ENCODE measurements around the gene PLEKHG3.

PLEKHG3 gene

DNA sequence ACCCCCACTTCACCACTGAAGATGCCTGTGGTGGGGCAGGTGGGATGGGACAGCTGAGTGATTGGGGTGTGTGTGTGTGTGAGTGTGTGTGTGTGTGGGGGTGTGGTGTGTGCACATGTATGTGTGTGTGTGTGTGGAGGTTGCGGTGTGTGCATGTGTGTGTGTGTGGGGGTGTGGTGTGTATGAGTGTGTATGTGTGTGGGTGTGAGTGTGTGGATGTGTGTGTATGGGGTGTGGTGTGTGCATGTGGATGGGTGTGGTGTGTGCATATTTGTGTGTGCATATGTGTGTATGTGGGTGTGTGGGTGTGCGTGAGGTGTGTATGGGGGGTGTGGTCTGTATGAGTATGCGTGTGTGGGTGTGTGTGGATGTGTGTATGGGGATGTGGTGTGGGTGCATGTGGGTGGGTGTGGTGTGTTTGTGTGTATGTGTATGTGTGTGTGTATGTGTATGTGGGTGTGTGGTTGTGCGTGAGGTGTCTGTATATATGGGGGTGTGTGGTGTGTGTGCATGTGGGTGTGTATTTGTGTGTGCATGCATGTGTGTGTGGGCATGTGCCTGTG is 61.6 kb downstream of the PLEKHG3 start:
- H3K9ac ChIP-seq (ENCODE audit: low read depth, low read length) = no peak overlapping the region
- peaks cover 6% of the 10 kb centered on the region; the same call in 1 of the 2 replicates for H3K27me3 ChIP-seq (ENCODE audit: control insufficient read depth, insufficient read depth, low read length)
- H3K4me3 ChIP-seq (ENCODE audit: low read depth, low read length) = no peak overlapping the region
- peaks cover 33% of the 10 kb centered on the region for H3K4me1 ChIP-seq (ENCODE audit: control insufficient read depth, insufficient read depth, low read length)
- no peaks in the 10 kb centered on the region for H3K36me3 ChIP-seq (ENCODE audit: control insufficient read depth, insufficient read depth, low read length)
- no peak overlapping the region for H3K27ac ChIP-seq (ENCODE audit: low read depth, low read length)
- no peaks in the 10 kb centered on the region for H3K9me3 ChIP-seq (ENCODE audit: control insufficient read depth, insufficient read depth, low read length)

DNA sequence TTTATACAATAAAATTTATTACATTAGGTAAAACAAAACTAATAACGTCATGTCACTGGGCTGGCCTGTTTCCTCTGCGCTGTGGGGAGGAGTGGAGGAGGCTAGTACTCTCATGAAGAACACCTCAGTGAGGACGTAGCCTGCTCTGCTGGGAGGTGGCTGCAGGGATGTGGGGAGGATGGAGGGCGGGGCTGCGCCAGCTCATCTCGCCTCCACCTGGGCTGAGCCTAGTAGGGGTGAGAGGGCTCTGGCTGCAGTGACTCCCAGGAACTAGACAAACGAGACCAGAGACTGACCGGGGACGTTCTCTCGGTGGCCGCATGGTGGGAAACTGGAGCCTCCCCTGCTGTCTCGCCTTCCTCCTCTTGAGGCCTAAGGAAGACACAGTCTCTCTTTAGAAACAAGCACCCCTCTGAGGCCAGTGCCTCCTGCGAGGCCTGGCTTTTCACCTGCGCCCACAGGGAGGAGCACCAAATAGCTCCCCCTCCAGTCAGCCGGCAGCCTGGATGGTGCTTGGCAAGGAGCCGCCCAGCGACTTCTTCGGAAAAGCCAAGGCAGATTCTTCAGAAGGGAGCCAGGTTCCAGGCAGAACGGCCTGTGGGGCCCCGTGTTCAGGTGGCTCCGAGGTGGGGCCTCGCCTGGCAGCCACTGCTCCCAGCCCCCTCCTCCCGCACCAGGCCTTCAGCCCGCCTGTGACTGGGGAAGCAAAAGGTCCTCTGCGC is 62.4 kb downstream of the PLEKHG3 start:
- Histone ChIP-seq H3K9me3 (ENCODE audit: control insufficient read depth, insufficient read depth, low read length) (no peaks in the 10 kb centered on the region), H3K9ac (ENCODE audit: low read depth, low read length) (no peak overlapping the region), H3K27ac (ENCODE audit: low read depth, low read length) (no peak overlapping the region)

GRCh38 chr14:64767215-64767964 is 63.2 kb downstream of the PLEKHG3 start:
- H3K36me3 ChIP-seq (ENCODE audit: control insufficient read depth, insufficient read depth, low read length) = no peaks in the 10 kb centered on the region
- no peak overlapping the region for H3K4me3 ChIP-seq (ENCODE audit: low read depth, low read length)
- H3K9me3 ChIP-seq (ENCODE audit: control insufficient read depth, insufficient read depth, low read length) = no peaks in the 10 kb centered on the region
- peaks cover 27% of the 10 kb centered on the region for H3K4me1 ChIP-seq (ENCODE audit: control insufficient read depth, insufficient read depth, low read length)
- no peak overlapping the region for H3K9ac ChIP-seq (ENCODE audit: low read depth, low read length)
- H3K27me3 ChIP-seq (ENCODE audit: control insufficient read depth, insufficient read depth, low read length) = peaks cover 3% of the 10 kb centered on the region; the same call in 1 of the 2 replicates
- H3K27ac ChIP-seq (ENCODE audit: low read depth, low read length) = no peak overlapping the region

More for the DNA sequence above, 62.4 kb downstream of the PLEKHG3 start:
- H3K27me3 ChIP-seq (ENCODE audit: control insufficient read depth, insufficient read depth, low read length) = peaks cover 6% of the 10 kb centered on the region; the same call in 1 of the 2 replicates
- no peak overlapping the region for H3K4me3 ChIP-seq (ENCODE audit: low read depth, low read length)
- H3K36me3 ChIP-seq (ENCODE audit: control insufficient read depth, insufficient read depth, low read length) = no peaks in the 10 kb centered on the region
- peaks cover 33% of the 10 kb centered on the region for H3K4me1 ChIP-seq (ENCODE audit: control insufficient read depth, insufficient read depth, low read length)

- Histone ChIP-seq H3K36me3 (ENCODE audit: control insufficient read depth, insufficient read depth, low read length) (no peaks in the 10 kb centered on the region), H3K27ac (ENCODE audit: low read depth, low read length) (no peak overlapping the region)
These were observed 64.3 kb downstream of the PLEKHG3 start for GRCh38 chr14:64768401-64769095.

DNA sequence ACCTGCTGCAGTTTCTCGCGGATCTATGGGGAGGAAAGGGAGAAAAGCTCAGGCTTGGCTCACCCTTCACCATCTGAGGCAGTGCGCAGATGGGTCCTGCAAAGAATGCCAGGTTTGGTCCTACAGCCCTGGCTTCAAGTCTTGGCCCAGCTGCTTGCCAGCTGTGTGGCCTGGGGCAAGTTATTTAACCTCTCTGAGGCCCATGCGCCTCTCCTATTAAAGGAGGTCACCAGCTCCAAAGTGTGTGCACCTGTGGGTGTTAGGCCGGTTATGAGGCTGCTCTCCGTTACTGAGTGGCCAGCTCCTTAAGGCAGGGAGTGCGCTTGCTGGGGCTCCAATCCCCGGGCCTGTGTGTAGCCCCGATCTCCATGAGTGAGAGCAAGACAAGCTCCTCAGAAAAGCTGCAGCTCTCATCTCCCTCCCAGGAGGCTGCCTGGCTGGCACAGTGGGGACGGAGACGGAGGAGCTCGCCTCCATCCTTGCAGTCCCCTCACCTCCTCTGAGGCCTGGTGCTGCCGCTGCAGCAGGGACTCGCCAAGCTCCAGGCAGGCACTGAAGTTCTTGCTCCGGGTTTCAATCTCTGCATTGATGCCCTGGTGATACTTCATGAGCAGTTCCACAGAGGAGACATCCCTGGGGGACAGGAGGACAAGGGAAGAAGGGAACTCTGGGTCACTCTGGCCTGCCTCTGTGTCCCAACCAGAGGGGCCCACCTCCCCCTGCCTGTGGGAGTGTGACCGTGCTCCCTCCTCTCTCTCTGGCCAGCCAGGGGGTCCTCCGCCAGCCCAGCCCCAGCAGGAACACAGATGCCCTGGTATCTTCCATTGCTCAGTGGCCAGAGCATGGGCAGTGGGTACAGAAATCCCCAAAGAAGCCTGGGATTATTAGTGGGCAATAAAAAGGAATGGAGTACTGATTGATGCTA is 65.1 kb downstream of the PLEKHG3 start:
- H3K36me3 ChIP-seq (ENCODE audit: control insufficient read depth, insufficient read depth, low read length) = no peaks in the 10 kb centered on the region
- peaks cover 8% of the 10 kb centered on the region; the same call in 1 of the 2 replicates for H3K9me3 ChIP-seq (ENCODE audit: control insufficient read depth, insufficient read depth, low read length)
- peaks cover 2% of the 10 kb centered on the region; the same call in 1 of the 2 replicates for H3K27me3 ChIP-seq (ENCODE audit: control insufficient read depth, insufficient read depth, low read length)
- H3K9ac ChIP-seq (ENCODE audit: low read depth, low read length) = no peak overlapping the region
- no peak overlapping the region for H3K27ac ChIP-seq (ENCODE audit: low read depth, low read length)
- no peak overlapping the region for H3K4me3 ChIP-seq (ENCODE audit: low read depth, low read length)
- peaks cover 14% of the 10 kb centered on the region for H3K4me1 ChIP-seq (ENCODE audit: control insufficient read depth, insufficient read depth, low read length)

More at GRCh38 chr14:64768401-64769095, 64.3 kb downstream of the PLEKHG3 start:
- Histone ChIP-seq H3K9ac (ENCODE audit: low read depth, low read length) (no peak overlapping the region), H3K27me3 (ENCODE audit: control insufficient read depth, insufficient read depth, low read length) (peaks cover 3% of the 10 kb centered on the region; the same call in 1 of the 2 replicates), H3K9me3 (ENCODE audit: control insufficient read depth, insufficient read depth, low read length) (0 out of 2 replicates have a peak, but pooled peaks cover 3% of the 10 kb centered on the region), H3K4me3 (ENCODE audit: low read depth, low read length) (no peak overlapping the region), H3K4me1 (ENCODE audit: control insufficient read depth, insufficient read depth, low read length) (peaks cover 22% of the 10 kb centered on the region)

GRCh38 chr14:64770751-64771150 is 66.5 kb downstream of the PLEKHG3 start:
- Histone ChIP-seq H3K4me1 (ENCODE audit: control insufficient read depth, insufficient read depth, low read length) (peaks cover 11% of the 10 kb centered on the region), H3K27me3 (ENCODE audit: control insufficient read depth, insufficient read depth, low read length) (no peaks in the 10 kb centered on the region), H3K9me3 (ENCODE audit: control insufficient read depth, insufficient read depth, low read length) (peaks cover 8% of the 10 kb centered on the region; the same call in 1 of the 2 replicates), H3K4me3 (ENCODE audit: low read depth, low read length) (no peak overlapping the region), H3K27ac (ENCODE audit: low read depth, low read length) (no peak overlapping the region), H3K9ac (ENCODE audit: low read depth, low read length) (no peak overlapping the region), H3K36me3 (ENCODE audit: control insufficient read depth, insufficient read depth, low read length) (no peaks in the 10 kb centered on the region)

- Histone ChIP-seq H3K27ac (ENCODE audit: low read depth, low read length) (no peak overlapping the region), H3K9me3 (ENCODE audit: control insufficient read depth, insufficient read depth, low read length) (peaks cover 8% of the 10 kb centered on the region; the same call in 1 of the 2 replicates), H3K36me3 (ENCODE audit: control insufficient read depth, insufficient read depth, low read length) (no peaks in the 10 kb centered on the region), H3K9ac (ENCODE audit: low read depth, low read length) (no peak overlapping the region), H3K4me3 (ENCODE audit: low read depth, low read length) (no peak overlapping the region), H3K27me3 (ENCODE audit: control insufficient read depth, insufficient read depth, low read length) (no peaks in the 10 kb centered on the region), H3K4me1 (ENCODE audit: control insufficient read depth, insufficient read depth, low read length) (peaks cover 11% of the 10 kb centered on the region)
These were observed 66.9 kb downstream of the PLEKHG3 start for GRCh38 chr14:64771161-64771560.

DNA sequence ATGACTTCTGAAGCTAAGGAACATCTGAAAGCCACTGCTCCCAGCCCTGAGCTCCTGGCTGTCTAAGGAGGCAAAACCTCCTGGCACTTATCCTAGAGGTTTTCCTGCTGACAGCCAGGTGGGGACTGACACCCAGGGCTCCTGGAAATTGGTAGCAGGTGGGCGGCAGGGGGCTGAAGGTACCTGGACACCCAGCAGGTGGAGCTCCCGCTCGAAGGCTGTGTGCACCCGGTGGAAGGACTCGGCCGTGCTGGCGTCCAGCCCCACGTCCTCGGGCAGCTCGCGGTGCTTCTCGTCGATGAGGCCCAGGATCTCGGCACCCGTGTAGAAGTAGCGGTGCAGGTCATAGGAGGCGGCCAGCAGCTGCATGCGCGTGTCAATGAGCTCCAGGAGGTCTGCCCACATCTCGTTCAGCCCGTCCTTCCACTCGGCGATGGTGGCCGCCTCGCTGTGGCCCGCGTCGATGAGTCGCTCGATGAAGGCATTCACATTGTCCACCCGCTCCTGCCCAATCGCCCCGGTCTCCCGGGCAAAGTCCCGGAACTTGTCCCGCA is 68.2 kb downstream of the PLEKHG3 start:
- H3K36me3 ChIP-seq (ENCODE audit: control insufficient read depth, insufficient read depth, low read length) = no peaks in the 10 kb centered on the region
- no peaks in the 10 kb centered on the region for H3K27me3 ChIP-seq (ENCODE audit: control insufficient read depth, insufficient read depth, low read length)
- H3K4me1 ChIP-seq (ENCODE audit: control insufficient read depth, insufficient read depth, low read length) = peaks cover under 1% of the 10 kb centered on the region; the same call in 1 of the 2 replicates
- H3K4me3 ChIP-seq (ENCODE audit: low read depth, low read length) = no peak overlapping the region
- H3K27ac ChIP-seq (ENCODE audit: low read depth, low read length) = no peak overlapping the region
- H3K9me3 ChIP-seq (ENCODE audit: control insufficient read depth, insufficient read depth, low read length) = peaks cover 8% of the 10 kb centered on the region; the same call in 1 of the 2 replicates
- H3K9ac ChIP-seq (ENCODE audit: low read depth, low read length) = no peak overlapping the region

- H3K9ac ChIP-seq (ENCODE audit: low read depth, low read length) = no peak overlapping the region
- H3K27me3 ChIP-seq (ENCODE audit: control insufficient read depth, insufficient read depth, low read length) = no peaks in the 10 kb centered on the region
- no peak overlapping the region for H3K27ac ChIP-seq (ENCODE audit: low read depth, low read length)
- peaks cover 8% of the 10 kb centered on the region; the same call in 1 of the 2 replicates for H3K9me3 ChIP-seq (ENCODE audit: control insufficient read depth, insufficient read depth, low read length)
- H3K4me1 ChIP-seq (ENCODE audit: control insufficient read depth, insufficient read depth, low read length) = no peaks in the 10 kb centered on the region; the same call in 1 of the 2 replicates
- no peak overlapping the region for H3K4me3 ChIP-seq (ENCODE audit: low read depth, low read length)
- no peaks in the 10 kb centered on the region for H3K36me3 ChIP-seq (ENCODE audit: control insufficient read depth, insufficient read depth, low read length)
These were observed 68.8 kb downstream of the PLEKHG3 start for GRCh38 chr14:64773046-64773445.
